H1 (cell line): ENCODE data around the gene CLINT1. TPM values are rescaled to one million over a fixed set of nuclear protein-coding genes. Genes with fewer than 3 reads are reported as not detected.

ENCODE experiments used
- ASH2L ChIP-seq: fragments of 200-600, 300-600 bp; sonication (generic); IDR thresholded peaks from one replicate; pipeline ENCODE4 v1.7.1; 2017; ENCODE audit warnings: low read length
- CHD2 ChIP-seq: IDR thresholded peaks from 2 replicates; pipeline ENCODE4 v1.6.1; 2012; ENCODE audit warnings: low read length, improper control_type of control experiment
- CHD7 ChIP-seq: fragments of 300-600 bp; sonication (generic); IDR thresholded peaks from 2 replicates; pipeline ENCODE4 v1.7.1; 2012; ENCODE audit warnings: low read length, moderate library complexity, mild to moderate bottlenecking, inconsistent platforms; ENCODE audit not compliant: insufficient replicate concordance
- polyA plus RNA-seq, 7 experiments: library from polyadenylated mRNA; depleted of rRNA in 3 of 7; stranded (reverse) in 5 of 7; unstranded in 2 of 7; fragments of >200 nt in 5 of 7; fragments of 200-250 nt in 2 of 7; gene quantifications; 1 replicate in 5 of 7; 2 replicates in 1 of 7; 4 replicates in 1 of 7; pipeline versions ENCODE4 v1.2.1 to v1.2.3, GENCODE V29; 2011 to 2013; ENCODE audit warnings: missing spikeins in 2 of 7, mixed read lengths in 2 of 7
- total RNA-seq: library from RNA; stranded (reverse); fragmentation: NEBNext Ultra II Directional; extraction: Animal tissue kit (Norgen Biotek cat#: 25700); gene quantifications from 2 replicates; pipeline ENCODE4 v1.2.1, GENCODE V29; 2021

Gene CLINT1
- total and polyA plus RNA-seq, 2 of the 8 experiments (the other 6 are each of a cell fraction or from before 2014, with no cell fraction given) = 85.9 to 140 TPM

GRCh38 chr5:157836121-157836753 is 22.7 kb downstream of the CLINT1 start (continued):
- no peak for TF ChIP-seq CHD7
- TF ChIP-seq ASH2L = no peak
- no peak for TF ChIP-seq CHD2
- TF ChIP-seq, all 59 proteins: peak for 0
